Smooth muscle cell (in vitro differentiated cells): Measurements from ENCODE around the gene CD5L. TPM values are rescaled to one million over a fixed set of nuclear protein-coding genes. Genes with fewer than 3 reads are reported as not detected.

Source experiments
- DNase-seq: peaks from one replicate; lab custom pipeline; 2025; ENCODE audit not compliant: unreplicated experiment; lab: John Stamatoyannopoulos, UW
- H2AFZ ChIP-seq: fragments of 200-600 bp; sonication (generic); 2 replicates; pipeline ENCODE4 v1.6.0; 2016; ENCODE audit warnings: antibody characterized with exemption, low read depth, mild to moderate bottlenecking
- H3F3A ChIP-seq: fragments of 200-600 bp; sonication (generic); 2 replicates; pipeline ENCODE4 v1.6.0; 2017; ENCODE audit warnings: antibody characterized with exemption, low read depth
- H3K27ac ChIP-seq: fragments of 200-600 bp; sonication (generic); 2 replicates; pipeline ENCODE4 v1.5.1; 2016; ENCODE audit warnings: low read depth, mild to moderate bottlenecking
- H3K27me3 ChIP-seq: fragments of 200-600 bp; sonication (generic); 2 replicates; pipeline ENCODE4 v1.6.1; 2016; ENCODE audit warnings: low read depth, mild to moderate bottlenecking
- H3K36me3 ChIP-seq: fragments of 200-600 bp; sonication (generic); 2 replicates; pipeline ENCODE4 v1.5.1; 2016; ENCODE audit warnings: low read depth
- H3K4me1 ChIP-seq: fragments of 200-600 bp; sonication (generic); 2 replicates; pipeline ENCODE4 v1.5.1; 2016; ENCODE audit warnings: low read depth
- H3K4me2 ChIP-seq: fragments of 200-600 bp; sonication (generic); 2 replicates; pipeline ENCODE4 v1.6.0; 2016; ENCODE audit warnings: mild to moderate bottlenecking
- H3K4me3 ChIP-seq: fragments of 200-600 bp; sonication (generic); 2 replicates; pipeline ENCODE4 v1.5.1; 2016; ENCODE audit warnings: mild to moderate bottlenecking
- H3K79me2 ChIP-seq: fragments of 200-600 bp; sonication (generic); 2 replicates; pipeline ENCODE4 v1.6.0; 2016; ENCODE audit warnings: low read depth, mild to moderate bottlenecking
- H3K9ac ChIP-seq: fragments of 200-600 bp; sonication (generic); 2 replicates; pipeline ENCODE4 v1.6.0; 2016; ENCODE audit warnings: low read depth
- H3K9me3 ChIP-seq: fragments of 200-600 bp; sonication (generic); replicated peaks from 2 replicates; pipeline ENCODE4 v1.5.1; 2016; ENCODE audit warnings: low read depth
- H4K20me1 ChIP-seq: fragments of 200-600 bp; sonication (generic); 2 replicates; pipeline ENCODE4 v1.6.0; 2016; ENCODE audit warnings: low read depth
- WGBS: methylation state at CpG from one replicate; pipeline ENCODE4 v1.1.7; 2016; ENCODE audit warnings: low lambda C conversion rate; 5-methylcytosine and 5-hydroxymethylcytosine counted together
- polyA plus RNA-seq: library from polyadenylated mRNA; unstranded; fragments of >200 nt; fragmentation: Nextera tagmentation; extraction: Ambion mirVana; gene quantifications from 2 replicates; pipeline ENCODE4 v1.2.1, GENCODE V29; 2016
- small RNA-seq: library from RNA; depleted of rRNA; stranded (forward); fragments of <200 nt; gene quantifications from one replicate; pipeline ENCODE3, GENCODE V24; 2014
- total RNA-seq: library from RNA; depleted of rRNA; stranded (reverse); fragments of >200 nt; gene quantifications from 2 replicates; pipeline ENCODE4 v1.2.3, GENCODE V29; 2014
- TF ChIP-seq, protein P1 (sequence below): fragments of 200-600 bp; sonication (generic); IDR thresholded peaks from 2 replicates; pipeline ENCODE4 v1.5.1; 2017; ENCODE audit warnings: borderline replicate concordance, mild to moderate bottlenecking, antibody characterized with exemption; ENCODE audit not compliant: insufficient read depth, poor library complexity, severe bottlenecking

CD5L gene
- total and polyA plus RNA-seq, 2 experiments from 2014 or later, result not detected

DNA sequence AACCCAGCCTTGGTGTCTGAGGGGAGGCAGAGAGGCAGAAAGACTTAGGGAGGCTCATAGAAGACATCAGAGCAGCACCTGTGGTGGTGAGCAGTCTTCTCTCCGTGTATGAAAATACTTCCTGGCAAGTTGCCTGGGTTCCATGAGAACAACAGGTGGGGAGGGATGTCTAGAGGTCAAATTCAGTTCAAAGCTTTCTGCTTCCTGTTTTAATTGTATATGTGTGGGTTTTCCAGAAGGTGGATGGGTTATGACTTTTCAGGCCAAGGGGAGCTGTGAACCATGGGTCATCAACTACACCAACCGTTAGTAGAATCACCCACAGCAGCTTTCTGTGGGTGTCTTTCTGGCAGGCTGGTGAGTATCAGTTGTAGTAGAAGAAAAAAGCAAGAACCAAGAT, 60.6 kb downstream of the CD5L start:
- Histone ChIP-seq H3K4me1 (no peaks in the 10 kb centered on the region), H4K20me1 (no peaks in the 10 kb centered on the region), H3K9me3 (no peaks in the 10 kb centered on the region), H3K9ac (no peak overlapping the region), H3K36me3 (no peaks in the 10 kb centered on the region), H3F3A (no peaks in the 10 kb centered on the region), H3K79me2 (no peaks in the 10 kb centered on the region), H3K27ac (no peak overlapping the region), H3K27me3 (no peaks in the 10 kb centered on the region), H2AFZ (no peak overlapping the region), H3K4me3 (no peak overlapping the region), H3K4me2 (no peak overlapping the region)
- WGBS, result 79% methylated on average over 2 of the region's 2 CpGs
- TF ChIP-seq, protein P1, sequence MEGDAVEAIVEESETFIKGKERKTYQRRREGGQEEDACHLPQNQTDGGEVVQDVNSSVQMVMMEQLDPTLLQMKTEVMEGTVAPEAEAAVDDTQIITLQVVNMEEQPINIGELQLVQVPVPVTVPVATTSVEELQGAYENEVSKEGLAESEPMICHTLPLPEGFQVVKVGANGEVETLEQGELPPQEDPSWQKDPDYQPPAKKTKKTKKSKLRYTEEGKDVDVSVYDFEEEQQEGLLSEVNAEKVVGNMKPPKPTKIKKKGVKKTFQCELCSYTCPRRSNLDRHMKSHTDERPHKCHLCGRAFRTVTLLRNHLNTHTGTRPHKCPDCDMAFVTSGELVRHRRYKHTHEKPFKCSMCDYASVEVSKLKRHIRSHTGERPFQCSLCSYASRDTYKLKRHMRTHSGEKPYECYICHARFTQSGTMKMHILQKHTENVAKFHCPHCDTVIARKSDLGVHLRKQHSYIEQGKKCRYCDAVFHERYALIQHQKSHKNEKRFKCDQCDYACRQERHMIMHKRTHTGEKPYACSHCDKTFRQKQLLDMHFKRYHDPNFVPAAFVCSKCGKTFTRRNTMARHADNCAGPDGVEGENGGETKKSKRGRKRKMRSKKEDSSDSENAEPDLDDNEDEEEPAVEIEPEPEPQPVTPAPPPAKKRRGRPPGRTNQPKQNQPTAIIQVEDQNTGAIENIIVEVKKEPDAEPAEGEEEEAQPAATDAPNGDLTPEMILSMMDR, result no peak
- no peak for DNase-seq

Small RNA genes within 50 kb of the gene (small RNA-seq; reads per million reads assigned to genes)
- not detected for gene MRPS21P2

Other genes starting within 250 kb of the CD5L start
- gene FCRL4, start 243.7 kb downstream of the CD5L start, total RNA-seq, result not detected in 2 replicates
- not detected in 2 replicates for gene FCRL4, start 243.7 kb downstream of the CD5L start, polyA plus RNA-seq
- gene FCRL3, start 141.0 kb downstream of the CD5L start, total RNA-seq, result not detected in 2 replicates
- gene FCRL3, start 141.0 kb downstream of the CD5L start, polyA plus RNA-seq, result not detected in 2 replicates
- gene FCRL2, start 64.7 kb downstream of the CD5L start, total RNA-seq, result not detected in 2 replicates
- gene FCRL2, start 64.7 kb downstream of the CD5L start, polyA plus RNA-seq, result not detected in 2 replicates
- gene FCRL1, start 21.7 kb downstream of the CD5L start, total RNA-seq, result not detected in 2 replicates
- not detected in 2 replicates for gene FCRL1, start 21.7 kb downstream of the CD5L start, polyA plus RNA-seq
- gene KIRREL1, start 151.8 kb upstream of the CD5L start, total RNA-seq, result 58.4 and 66.6 TPM in 2 replicates
- 40.9 and 41.2 TPM in 2 replicates for gene KIRREL1, start 151.8 kb upstream of the CD5L start, polyA plus RNA-seq